SK-N-DZ (cell line): ENCODE data around the gene ATG10.
"Not testable (repeated sequence)": the region's sequence is repeated elsewhere in the genome, so short reads cannot be mapped to it uniquely, and the experiment has no call there.

Source experiments
- DNase-seq: peaks from one replicate; pipeline ENCODE4 v3.0.0-alpha.2; 2015; ENCODE audit warnings: low spot score

Gene ATG10

DNA sequence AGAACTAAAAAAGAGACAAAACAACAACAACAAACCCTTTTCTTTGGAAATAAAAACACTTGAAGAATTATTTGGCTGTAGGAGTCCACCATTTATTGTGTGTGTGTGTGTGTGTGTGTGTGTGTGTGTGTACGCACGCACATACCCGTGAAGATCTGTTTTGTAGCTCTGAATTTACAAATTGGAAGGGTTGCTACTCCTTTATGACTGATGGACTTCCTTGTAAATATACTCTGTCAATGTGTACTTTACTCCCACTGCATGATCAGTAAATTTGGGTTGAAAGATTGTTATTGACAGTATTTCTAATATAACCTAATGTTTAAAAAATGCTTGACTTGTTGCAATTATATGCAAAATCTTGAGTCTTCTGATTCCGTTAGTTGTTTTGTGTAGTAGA lies 148.1 kb downstream of the ATG10 start:
- no peak for DNase-seq

DNA sequence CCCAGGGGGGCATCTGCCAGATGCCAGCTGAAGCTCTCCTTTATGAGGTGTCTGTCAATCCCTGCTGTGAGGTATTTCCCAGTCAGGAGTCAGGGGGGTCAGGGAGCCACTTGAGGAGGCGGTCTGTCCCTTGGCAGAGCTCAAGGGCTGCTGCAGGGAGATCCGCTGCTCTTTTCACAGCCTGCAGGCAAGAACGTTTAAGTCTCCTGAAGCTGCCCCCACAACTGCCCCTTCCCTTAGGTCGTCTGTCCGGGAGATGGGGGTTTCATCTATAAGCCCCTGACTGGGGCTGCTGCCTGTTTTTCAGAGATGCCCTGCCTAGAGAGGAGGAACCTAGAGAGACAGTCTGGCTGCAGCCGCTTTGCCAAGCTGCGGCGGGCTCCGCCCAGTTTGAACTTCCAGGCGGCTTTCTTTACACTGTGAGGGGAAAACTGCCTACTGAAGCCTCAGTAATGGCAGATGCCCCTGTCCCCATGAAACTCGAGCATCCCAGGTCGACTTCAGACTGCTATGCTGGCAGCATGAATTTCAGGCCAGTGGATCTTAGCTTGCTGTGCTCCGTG lies 158.0 kb downstream of the ATG10 start:
- DNase-seq: no peak

- DNase-seq: no peak
Measured at GRCh38 chr5:82130602-82131001, 158.8 kb downstream of the ATG10 start.

GRCh38 chr5:82137205-82137604 lies 165.4 kb downstream of the ATG10 start:
- no peak for DNase-seq

GRCh38 chr5:82139837-82140236 lies 168.0 kb downstream of the ATG10 start:
- not testable (repeated sequence) for DNase-seq

- DNase-seq: no peak
Measured at GRCh38 chr5:82142217-82142841, 170.5 kb downstream of the ATG10 start.

DNA sequence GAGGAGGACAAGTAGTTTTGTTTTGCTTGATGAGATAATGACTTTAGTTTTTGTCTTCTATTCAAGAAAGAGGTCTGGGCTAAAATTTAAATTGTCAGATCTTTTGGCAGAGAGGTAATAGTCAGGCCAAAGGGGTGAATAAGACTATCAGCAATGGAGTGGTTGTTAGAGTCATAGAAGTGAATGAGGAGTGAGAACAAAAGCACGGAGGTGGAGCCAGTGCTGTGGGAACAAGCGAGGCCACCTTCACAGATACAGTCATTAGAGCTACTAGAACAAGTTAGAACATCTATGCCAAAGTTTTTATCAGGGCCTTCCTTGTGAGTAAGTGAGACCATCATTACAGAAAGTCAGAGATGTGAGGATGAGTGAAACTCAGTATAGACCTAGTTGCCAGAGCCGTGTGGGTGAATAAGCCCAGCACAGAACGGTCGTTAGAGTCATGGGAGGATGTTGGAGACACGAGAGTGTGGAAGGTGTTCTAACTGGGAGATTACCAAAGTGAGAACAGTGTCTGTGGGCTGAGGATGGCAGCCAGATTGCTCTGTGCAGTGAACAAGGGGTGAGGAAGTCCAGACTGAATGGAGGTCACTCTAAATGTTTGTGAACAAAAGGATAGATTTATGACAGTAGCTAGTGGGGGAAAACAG lies 171.2 kb downstream of the ATG10 start:
- DNase-seq: no peak

DNA sequence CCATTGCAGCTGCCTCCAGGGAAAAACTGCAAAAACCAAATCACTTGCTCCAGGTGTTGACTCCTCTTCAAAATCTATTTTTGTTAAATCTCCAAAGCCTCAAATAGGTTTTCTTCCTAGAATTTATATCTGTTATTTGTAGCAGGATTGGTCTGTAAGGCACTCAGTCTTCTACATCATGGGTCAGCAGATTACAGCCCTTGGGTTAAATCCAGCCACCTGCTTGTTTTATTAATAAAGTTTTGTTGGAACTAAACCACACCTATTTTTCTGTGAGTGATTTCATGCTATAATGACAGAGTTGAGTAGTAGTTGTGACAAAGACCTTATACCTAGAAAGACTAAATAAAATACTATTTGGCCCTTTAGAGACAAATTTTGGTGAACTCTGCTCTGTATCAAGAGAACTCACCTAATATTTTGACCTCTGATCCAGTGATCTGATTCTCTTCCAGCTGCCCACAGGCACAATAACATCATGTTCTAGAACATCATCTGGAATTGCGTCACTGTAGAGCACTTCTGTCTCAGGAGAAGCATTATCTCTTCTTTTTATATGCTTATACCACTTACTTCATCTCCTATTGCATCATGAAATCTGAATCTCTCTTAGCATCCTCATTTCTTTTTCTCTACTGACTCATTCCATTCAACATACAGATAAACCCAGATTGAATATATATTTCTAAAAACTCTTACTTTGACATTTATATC lies 176.2 kb downstream of the ATG10 start:
- DNase-seq: no peak

GRCh38 chr5:82149434-82149833 lies 177.6 kb downstream of the ATG10 start:
- DNase-seq: no peak

DNA sequence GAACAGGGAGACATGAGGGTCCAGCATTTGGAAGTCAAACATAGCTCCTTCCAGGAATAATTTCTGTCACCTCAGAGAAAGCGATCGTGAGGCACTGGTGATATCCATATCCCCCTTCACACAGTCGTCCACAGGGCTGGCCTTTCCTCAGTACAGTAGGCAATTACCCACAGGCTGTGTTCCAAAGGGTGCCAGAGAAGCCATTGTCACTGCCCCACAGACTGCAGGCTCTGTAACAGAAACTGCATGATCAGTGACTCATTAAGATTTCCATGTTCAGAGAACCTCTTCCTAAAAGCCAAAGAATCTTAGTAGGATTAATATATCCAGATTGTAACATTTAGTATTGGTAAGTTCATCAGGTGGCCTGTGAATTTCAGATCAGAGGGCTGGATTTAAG lies 178.7 kb downstream of the ATG10 start:
- DNase-seq: no peak

GRCh38 chr5:82151204-82151603 lies 179.4 kb downstream of the ATG10 start:
- no peak for DNase-seq

- DNase-seq: no peak
Measured at GRCh38 chr5:82151662-82152061, 179.8 kb downstream of the ATG10 start.

DNA sequence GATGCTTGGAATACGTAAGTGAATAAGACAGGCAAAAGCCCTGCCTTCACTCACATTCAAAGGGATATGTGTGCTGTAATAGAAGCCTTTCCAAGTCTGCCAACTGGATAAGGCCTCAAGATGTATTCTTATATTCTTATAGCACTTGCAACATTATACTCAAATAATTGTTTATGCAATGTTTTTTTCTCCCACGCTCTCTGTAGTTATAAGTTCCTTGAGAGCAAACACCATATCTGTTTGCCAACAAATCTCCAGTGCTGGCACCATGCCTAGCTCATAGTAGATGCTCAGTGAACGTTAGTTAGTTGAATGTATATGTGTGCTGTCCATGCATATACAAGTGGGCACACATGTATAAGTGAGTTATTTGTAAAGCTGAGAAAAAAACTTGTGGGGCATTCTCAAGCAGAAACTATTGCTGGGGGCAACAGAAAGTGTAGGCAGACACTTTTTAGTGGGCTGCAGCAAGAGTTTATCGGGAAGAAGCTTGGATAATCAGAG lies 181.2 kb downstream of the ATG10 start:
- DNase-seq: no peak

- DNase-seq: no peak
Measured at GRCh38 chr5:82154776-82155175, 183.0 kb downstream of the ATG10 start.

DNA sequence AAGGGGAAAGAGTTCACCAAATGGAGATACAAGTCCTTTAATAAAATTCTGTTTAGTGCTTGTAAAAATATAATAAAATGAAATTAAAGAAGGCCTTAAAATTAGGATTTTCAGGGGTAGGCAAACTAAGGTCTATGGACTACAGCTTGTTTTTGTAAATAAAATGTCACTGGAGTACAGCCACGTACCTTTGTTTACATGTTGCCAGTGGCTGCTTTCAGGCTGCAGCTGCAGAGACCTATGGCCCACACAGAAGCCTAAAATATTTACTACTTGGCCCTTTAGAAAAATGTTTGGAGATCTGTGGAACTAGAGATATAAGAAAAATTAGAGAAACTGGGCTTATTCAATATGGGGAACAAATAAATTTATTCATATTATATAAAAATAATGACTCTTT lies 183.5 kb downstream of the ATG10 start:
- DNase-seq: no peak

GRCh38 chr5:82156874-82157273 lies 185.1 kb downstream of the ATG10 start:
- DNase-seq: no peak

DNA sequence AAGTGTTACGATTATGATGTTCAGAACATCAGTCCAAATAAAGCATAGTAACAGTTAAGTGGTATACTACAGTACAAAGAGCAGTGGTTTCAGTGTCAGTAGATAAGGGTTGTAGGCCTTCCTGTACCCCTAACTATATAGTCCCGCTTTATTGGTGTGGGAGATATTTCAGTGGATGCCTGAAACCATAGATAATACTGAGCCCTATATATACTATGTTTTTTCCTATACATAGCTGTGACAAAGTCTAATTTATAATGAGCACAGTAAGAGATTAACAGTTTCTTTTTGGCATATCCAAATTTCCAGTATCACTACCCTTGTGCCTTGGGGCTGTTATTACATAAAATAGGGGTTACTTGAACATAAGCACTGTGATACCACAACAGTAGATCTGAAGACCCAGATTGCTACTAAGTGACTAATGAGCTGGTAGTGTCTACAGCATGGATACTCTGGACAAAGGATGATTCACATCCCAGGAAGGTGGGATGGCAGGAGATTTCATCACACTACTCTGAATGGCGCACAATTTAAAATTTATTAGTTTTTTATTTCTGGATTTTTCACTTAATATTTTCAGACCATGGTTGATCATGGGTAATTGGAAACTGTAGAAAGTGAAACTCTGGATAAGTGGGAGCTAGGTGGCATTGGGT lies 187.1 kb downstream of the ATG10 start:
- DNase-seq: no peak

DNA sequence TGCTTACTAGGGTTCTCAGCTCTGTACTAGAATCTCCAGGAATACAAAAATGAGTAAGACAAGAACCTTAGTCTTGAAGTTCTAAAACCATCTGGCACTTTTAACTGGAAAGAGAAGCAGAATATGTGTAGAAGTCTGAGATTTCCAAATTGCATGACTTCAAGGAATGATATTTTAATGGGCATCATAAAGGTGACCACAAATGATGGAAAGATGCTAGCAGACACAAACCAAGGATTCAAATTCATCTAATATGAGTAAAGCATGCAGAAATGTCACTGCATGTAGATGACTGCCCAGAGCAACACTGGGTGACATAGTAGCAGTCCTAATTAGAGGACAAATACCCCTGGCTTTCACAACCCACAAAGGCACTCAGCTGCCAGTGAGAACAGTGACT lies 189.1 kb downstream of the ATG10 start:
- no peak for DNase-seq

DNA sequence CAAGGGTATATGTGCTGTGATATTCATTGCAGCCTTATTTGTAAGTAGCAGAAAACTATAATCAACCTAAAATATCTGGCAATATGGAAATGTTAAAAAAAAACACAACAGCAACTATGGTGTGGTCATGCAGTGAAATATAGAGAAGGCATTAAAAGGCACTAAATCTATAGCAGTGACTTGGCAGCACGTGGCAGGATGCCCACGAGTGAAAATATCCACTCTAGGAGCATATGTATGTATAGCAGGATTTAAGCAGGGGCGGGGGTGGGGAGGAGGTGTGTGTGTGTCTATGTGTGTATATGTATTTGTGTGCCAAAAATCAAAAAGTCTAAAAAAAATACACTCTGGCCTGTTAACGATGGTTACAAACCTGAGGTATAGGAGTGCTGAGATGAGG lies 190.8 kb downstream of the ATG10 start:
- no peak for DNase-seq

DNA sequence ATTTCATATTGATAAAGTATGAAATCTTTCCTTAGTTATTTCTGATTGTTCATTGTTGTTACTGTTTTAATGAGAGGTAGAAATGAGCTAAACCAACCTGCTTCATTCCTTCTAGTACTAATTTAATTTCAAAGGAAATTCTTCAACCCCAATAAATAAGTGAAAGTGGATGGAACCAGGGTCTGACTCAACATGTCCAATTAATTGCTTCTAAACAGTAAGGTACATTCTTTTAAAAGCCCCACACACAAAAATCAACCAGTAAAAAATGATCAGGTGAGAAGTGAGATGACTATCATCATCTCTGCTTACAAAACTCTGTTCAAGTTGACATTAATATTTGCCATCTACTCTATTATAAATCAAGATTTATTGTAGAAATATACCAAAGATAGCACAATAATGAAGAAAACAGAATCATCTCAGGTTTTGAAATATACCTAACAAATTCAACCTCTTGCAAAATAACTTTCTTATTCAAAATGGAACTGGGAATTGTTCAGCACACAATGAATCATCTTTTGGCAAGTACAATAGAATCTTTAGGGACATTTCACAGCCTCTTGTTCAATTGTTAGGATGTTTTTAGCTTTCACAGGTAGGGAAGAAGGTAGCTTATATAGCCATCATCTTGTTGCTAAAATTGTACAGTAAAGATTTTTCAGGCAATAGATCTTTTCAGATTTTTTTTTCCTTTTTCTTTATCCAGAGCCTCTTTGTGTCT lies 191.8 kb downstream of the ATG10 start:
- DNase-seq: no peak
